ENCODE measurements around the gene LIPK.

LIPK gene

DNA sequence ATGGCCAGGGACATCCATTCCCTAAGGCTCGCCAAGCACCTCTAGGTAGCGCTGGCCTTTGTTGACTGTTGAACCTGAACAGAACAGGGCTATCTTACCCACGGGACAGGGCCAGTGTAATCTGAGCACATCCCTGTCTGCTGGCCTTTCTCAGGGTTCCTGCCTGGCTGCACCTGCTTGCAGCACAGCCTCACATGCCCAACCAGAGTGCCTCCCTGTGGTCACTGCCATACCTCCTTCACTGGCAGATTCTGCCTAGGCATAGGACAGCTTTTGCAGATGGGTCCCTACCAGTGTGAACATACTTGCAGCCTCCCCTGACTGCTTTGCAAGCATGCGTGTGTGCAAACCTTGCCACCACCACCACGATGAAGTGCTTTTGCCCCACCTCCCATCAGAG lies 38.0 kb downstream of the LIPK start:
- Histone ChIP-seq H3K27me3 (ENCODE audit: control insufficient read depth in 5 of 5, insufficient read depth in 4 of 5, low read length in 5 of 5) (peaks cover 0 to 2% (median 0%) of the 10 kb centered on the region in 5 donors), H3K36me3 (ENCODE audit: control insufficient read depth in 5 of 5, insufficient read depth in 5 of 5, low read length in 5 of 5) (no peaks in the 10 kb centered on the region), H3K4me3 (ENCODE audit: low read depth in 1 of 5, low read length in 5 of 5) (no peak overlapping the region), H3K27ac (ENCODE audit: low read depth, low read length) (no peak overlapping the region), H3K9ac (ENCODE audit: low read length in 5 of 5) (no peak overlapping the region), H3K9me3 (ENCODE audit: control insufficient read depth in 5 of 5, low read length in 5 of 5) (peaks cover 0 to 10% (median 4%) of the 10 kb centered on the region in 5 donors), H3K4me1 (ENCODE audit: control insufficient read depth in 5 of 5, insufficient read depth in 5 of 5, low read length in 5 of 5) (peaks cover 2 to 12% (median 7%) of the 10 kb centered on the region in 5 donors)

DNA sequence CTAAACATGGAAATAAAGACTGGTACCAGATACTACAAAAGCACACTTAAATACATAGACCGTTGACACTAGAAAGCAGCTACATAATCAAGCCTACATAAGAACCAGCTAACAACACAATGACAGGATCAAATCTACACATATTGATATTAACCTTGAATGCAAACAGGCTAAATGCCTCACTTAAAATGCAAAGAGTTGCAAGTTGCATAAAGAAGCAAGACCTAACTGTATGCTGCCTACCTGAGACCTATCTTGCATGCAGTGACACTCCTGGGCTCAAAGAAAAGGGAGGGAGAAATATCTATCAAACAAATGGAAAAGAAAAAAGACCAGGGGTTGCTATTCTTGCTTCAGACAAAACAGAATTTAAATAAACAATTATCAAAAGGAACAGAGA lies 39.6 kb downstream of the LIPK start:
- peaks cover 0 to 11% (median 8%) of the 10 kb centered on the region in 5 donors for H3K9me3 ChIP-seq (ENCODE audit: control insufficient read depth in 5 of 5, low read length in 5 of 5)
- H3K4me3 ChIP-seq (ENCODE audit: low read depth in 1 of 5, low read length in 5 of 5), result no peak overlapping the region

DNA sequence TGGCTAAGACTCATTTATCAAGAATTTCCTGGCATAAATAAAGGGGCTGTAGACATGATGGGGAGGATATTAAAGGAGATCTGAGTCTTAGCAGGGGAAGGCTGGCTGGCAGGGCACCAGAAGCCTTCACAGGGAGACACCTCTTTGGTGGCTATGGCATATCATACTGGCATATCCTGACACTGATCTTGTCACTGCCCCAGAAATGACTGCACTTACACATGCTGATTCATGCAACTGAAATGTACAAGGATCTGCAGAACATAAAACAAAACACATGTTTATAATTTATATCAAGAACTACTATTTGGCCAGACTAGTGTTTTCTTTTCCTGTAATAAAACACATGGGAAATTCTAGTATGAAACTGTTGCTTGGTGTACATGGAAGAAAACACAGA lies 48.2 kb downstream of the LIPK start:
- Histone ChIP-seq H3K4me1 (ENCODE audit: control insufficient read depth in 5 of 5, insufficient read depth in 5 of 5, low read length in 5 of 5) (peaks cover 0 to 2% (median 2%) of the 10 kb centered on the region in 5 donors), H3K27ac (ENCODE audit: low read depth, low read length) (no peak overlapping the region), H3K9me3 (ENCODE audit: control insufficient read depth in 5 of 5, low read length in 5 of 5) (peaks cover 0 to 1% (median 0%) of the 10 kb centered on the region in 5 donors), H3K36me3 (ENCODE audit: control insufficient read depth in 5 of 5, insufficient read depth in 5 of 5, low read length in 5 of 5) (no peaks in the 10 kb centered on the region), H3K27me3 (ENCODE audit: control insufficient read depth in 5 of 5, insufficient read depth in 4 of 5, low read length in 5 of 5) (no peaks in the 10 kb centered on the region), H3K4me3 (ENCODE audit: low read depth in 1 of 5, low read length in 5 of 5) (no peak overlapping the region), H3K9ac (ENCODE audit: low read length in 5 of 5) (no peak overlapping the region)

More for the DNA sequence above, 39.6 kb downstream of the LIPK start:
- no peak overlapping the region for H3K9ac ChIP-seq (ENCODE audit: low read length in 5 of 5)
- no peak overlapping the region for H3K27ac ChIP-seq (ENCODE audit: low read depth, low read length)
- H3K27me3 ChIP-seq (ENCODE audit: control insufficient read depth in 5 of 5, insufficient read depth in 4 of 5, low read length in 5 of 5), result peaks cover 0 to 2% (median 0%) of the 10 kb centered on the region in 5 donors
- no peaks in the 10 kb centered on the region for H3K36me3 ChIP-seq (ENCODE audit: control insufficient read depth in 5 of 5, insufficient read depth in 5 of 5, low read length in 5 of 5)
- H3K4me1 ChIP-seq (ENCODE audit: control insufficient read depth in 5 of 5, insufficient read depth in 5 of 5, low read length in 5 of 5), result peaks cover 2 to 12% (median 7%) of the 10 kb centered on the region in 5 donors

DNA sequence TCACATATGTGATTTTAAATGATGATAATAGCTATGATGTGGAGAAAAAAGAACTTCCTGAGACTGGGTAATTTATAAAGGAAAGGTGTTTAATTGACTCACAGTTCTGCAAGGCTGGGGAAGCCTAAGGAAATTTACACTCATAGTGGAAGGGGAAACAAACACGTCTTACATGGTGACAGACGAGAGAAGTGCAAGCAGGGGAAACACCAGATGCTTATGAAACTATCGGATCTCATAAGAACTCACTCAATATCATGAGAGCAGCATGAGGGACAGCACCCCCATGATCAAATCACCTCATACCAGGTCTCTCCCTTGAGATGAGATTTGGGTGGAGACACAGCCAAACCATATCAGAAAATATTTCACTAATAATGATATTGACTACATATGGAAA lies 49.7 kb downstream of the LIPK start:
- Histone ChIP-seq H3K36me3 (ENCODE audit: control insufficient read depth in 5 of 5, insufficient read depth in 5 of 5, low read length in 5 of 5) (no peaks in the 10 kb centered on the region), H3K27ac (ENCODE audit: low read depth, low read length) (no peak overlapping the region), H3K4me1 (ENCODE audit: control insufficient read depth in 5 of 5, insufficient read depth in 5 of 5, low read length in 5 of 5) (peaks cover 0 to 5% (median 3%) of the 10 kb centered on the region in 5 donors), H3K9ac (ENCODE audit: low read length in 5 of 5) (no peak overlapping the region), H3K27me3 (ENCODE audit: control insufficient read depth in 5 of 5, insufficient read depth in 4 of 5, low read length in 5 of 5) (no peaks in the 10 kb centered on the region), H3K9me3 (ENCODE audit: control insufficient read depth in 5 of 5, low read length in 5 of 5) (no peaks in the 10 kb centered on the region), H3K4me3 (ENCODE audit: low read depth in 1 of 5, low read length in 5 of 5) (no peak overlapping the region)

DNA sequence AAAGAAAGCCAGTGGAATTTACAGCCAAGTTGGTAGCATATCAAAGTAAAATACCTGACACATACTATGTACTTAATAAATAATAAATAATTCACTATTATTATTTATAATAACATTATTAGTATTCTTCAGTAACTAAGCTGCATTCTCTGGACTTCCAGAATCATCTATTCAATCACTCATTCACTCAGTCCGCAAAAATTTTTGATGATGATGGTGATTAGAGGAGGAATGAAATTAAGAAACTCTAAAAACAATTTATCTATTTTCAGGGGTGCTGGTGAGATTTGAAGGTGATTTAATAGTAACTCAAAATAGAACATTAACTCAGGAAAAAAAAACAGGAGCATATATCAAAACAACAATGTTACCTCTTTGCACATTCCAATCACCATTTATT lies 50.6 kb downstream of the LIPK start:
- no peak overlapping the region for H3K4me3 ChIP-seq (ENCODE audit: low read depth in 1 of 5, low read length in 5 of 5)
- no peak overlapping the region for H3K9ac ChIP-seq (ENCODE audit: low read length in 5 of 5)
- no peaks in the 10 kb centered on the region for H3K9me3 ChIP-seq (ENCODE audit: control insufficient read depth in 5 of 5, low read length in 5 of 5)
- peaks cover 0 to 5% (median 3%) of the 10 kb centered on the region in 5 donors for H3K4me1 ChIP-seq (ENCODE audit: control insufficient read depth in 5 of 5, insufficient read depth in 5 of 5, low read length in 5 of 5)
- no peaks in the 10 kb centered on the region for H3K27me3 ChIP-seq (ENCODE audit: control insufficient read depth in 5 of 5, insufficient read depth in 4 of 5, low read length in 5 of 5)
- no peak overlapping the region for H3K27ac ChIP-seq (ENCODE audit: low read depth, low read length)
- H3K36me3 ChIP-seq (ENCODE audit: control insufficient read depth in 5 of 5, insufficient read depth in 5 of 5, low read length in 5 of 5), result no peaks in the 10 kb centered on the region

DNA sequence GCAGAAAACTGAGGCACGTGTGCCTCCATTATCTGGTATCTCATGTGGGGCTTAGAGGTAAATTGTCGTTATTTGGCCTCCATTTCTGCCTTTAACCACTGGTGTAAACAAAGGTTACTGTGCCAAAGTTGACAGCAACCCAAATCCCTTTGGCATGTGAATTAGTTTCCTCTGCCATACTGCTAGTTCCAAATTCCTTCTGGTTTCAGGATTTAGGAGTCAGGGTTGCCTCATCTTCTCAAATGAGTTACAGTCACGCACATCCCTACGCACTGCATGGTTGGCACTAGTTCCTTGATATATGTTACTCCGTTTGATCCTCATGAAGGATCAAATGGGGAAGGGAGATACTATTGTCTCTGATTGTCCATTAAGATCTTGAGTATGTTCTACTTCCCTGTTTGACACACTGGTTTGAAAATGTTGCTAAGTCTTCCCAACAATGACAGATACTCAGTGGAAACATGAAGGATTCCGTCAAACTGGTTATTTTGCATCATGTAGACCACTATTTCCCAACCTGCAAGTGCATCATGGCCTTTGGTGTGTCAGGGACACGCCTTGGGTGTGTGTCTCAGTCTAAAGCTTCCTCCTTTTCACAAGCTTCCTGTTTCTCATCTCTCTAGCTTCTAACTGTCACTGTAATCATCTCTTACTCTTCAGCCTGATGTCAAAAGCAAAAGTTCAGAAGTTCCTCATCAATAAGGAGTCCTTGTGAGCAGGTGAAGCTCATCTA lies 53.5 kb downstream of the LIPK start, which contains the start of gene LIPN:
LIPN (plus strand) TSS at position 655 of the 736 bp plus-strand sequence. CDS start 1,386 bp downstream, outside the sequence.
- H3K4me3 ChIP-seq (ENCODE audit: low read depth in 1 of 5, low read length in 5 of 5), result no peak within 1 kb of the TSS
- H3K27me3 ChIP-seq (ENCODE audit: control insufficient read depth in 5 of 5, insufficient read depth in 4 of 5, low read length in 5 of 5), result no peaks in the 10 kb centered on the region
- H3K4me1 ChIP-seq (ENCODE audit: control insufficient read depth in 5 of 5, insufficient read depth in 5 of 5, low read length in 5 of 5), result peaks cover 0 to 9% (median 4%) of the 10 kb centered on the region in 5 donors
- H3K9ac ChIP-seq (ENCODE audit: low read length in 5 of 5), result no peak within 1 kb of the TSS
- no peaks in the 10 kb centered on the region for H3K9me3 ChIP-seq (ENCODE audit: control insufficient read depth in 5 of 5, low read length in 5 of 5)
- H3K27ac ChIP-seq (ENCODE audit: low read depth, low read length), result no peak within 1 kb of the TSS
- H3K36me3 ChIP-seq (ENCODE audit: control insufficient read depth in 5 of 5, insufficient read depth in 5 of 5, low read length in 5 of 5), result no peaks in the 10 kb centered on the region

DNA sequence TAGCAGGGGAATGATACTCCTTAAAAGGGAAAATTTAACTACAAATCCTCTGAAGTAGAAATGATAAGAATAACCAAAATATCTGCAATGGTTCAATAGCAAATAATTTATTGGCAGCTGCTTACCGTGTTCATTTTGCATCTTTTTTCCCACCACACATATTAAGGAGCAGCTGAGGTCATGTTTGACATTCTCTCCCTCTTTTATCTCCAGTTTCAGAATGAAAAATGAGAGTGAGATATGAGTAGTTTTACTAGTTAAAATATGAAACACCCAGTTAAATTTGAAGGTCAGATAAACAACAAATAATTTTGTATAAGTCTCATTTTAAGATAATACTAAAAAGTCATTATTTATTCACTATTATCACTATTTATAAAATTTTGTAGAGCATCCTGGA lies 56.9 kb downstream of the LIPK start:
- Histone ChIP-seq H3K27me3 (ENCODE audit: control insufficient read depth in 5 of 5, insufficient read depth in 4 of 5, low read length in 5 of 5) (no peaks in the 10 kb centered on the region), H3K9me3 (ENCODE audit: control insufficient read depth in 5 of 5, low read length in 5 of 5) (no peaks in the 10 kb centered on the region), H3K9ac (ENCODE audit: low read length in 5 of 5) (no peak overlapping the region), H3K36me3 (ENCODE audit: control insufficient read depth in 5 of 5, insufficient read depth in 5 of 5, low read length in 5 of 5) (no peaks in the 10 kb centered on the region), H3K4me1 (ENCODE audit: control insufficient read depth in 5 of 5, insufficient read depth in 5 of 5, low read length in 5 of 5) (peaks cover 0 to 9% (median 4%) of the 10 kb centered on the region in 5 donors), H3K27ac (ENCODE audit: low read depth, low read length) (no peak overlapping the region), H3K4me3 (ENCODE audit: low read depth in 1 of 5, low read length in 5 of 5) (no peak overlapping the region)

DNA sequence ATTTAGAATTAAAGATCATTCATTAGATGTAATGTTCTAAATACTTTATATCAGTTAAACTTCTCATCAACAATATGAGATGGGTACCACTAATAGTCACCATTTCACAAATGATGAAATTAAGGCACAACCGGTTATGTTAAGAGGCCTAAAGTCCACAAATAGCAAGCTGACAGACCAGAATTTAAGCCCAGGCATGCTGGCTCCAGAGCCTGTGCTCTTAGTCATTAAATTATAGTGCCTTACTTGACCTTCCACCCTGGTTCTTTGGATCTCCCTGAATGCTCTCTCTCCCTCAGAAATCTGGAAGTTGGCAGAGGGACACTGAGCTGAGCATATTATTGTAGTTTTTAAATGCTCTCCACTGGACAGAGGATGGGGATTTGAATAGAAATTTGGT lies 57.4 kb downstream of the LIPK start:
- Histone ChIP-seq H3K9me3 (ENCODE audit: control insufficient read depth in 5 of 5, low read length in 5 of 5) (no peaks in the 10 kb centered on the region), H3K4me3 (ENCODE audit: low read depth in 1 of 5, low read length in 5 of 5) (no peak overlapping the region), H3K4me1 (ENCODE audit: control insufficient read depth in 5 of 5, insufficient read depth in 5 of 5, low read length in 5 of 5) (peaks cover 0 to 9% (median 4%) of the 10 kb centered on the region in 5 donors), H3K27ac (ENCODE audit: low read depth, low read length) (no peak overlapping the region), H3K36me3 (ENCODE audit: control insufficient read depth in 5 of 5, insufficient read depth in 5 of 5, low read length in 5 of 5) (no peaks in the 10 kb centered on the region), H3K9ac (ENCODE audit: low read length in 5 of 5) (no peak overlapping the region), H3K27me3 (ENCODE audit: control insufficient read depth in 5 of 5, insufficient read depth in 4 of 5, low read length in 5 of 5) (no peaks in the 10 kb centered on the region)

DNA sequence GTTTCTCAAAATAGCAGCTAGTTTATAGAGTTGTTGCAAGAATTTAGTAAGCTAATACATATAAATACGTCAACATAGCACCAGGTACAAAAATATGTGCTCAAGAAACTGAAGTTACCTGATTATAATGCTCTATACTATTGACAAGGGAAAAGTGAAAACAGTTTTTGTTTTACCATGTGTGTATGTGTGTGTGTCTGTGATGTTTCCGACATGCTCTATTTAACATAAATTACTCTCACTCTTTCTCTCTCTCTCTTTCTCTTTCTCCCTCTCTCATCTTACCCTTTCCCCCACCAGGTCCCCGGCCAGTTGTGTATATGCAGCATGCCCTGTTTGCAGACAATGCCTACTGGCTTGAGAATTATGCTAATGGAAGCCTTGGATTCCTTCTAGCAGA lies 58.1 kb downstream of the LIPK start:
- peaks cover 0 to 9% (median 4%) of the 10 kb centered on the region in 5 donors for H3K4me1 ChIP-seq (ENCODE audit: control insufficient read depth in 5 of 5, insufficient read depth in 5 of 5, low read length in 5 of 5)
- no peaks in the 10 kb centered on the region for H3K27me3 ChIP-seq (ENCODE audit: control insufficient read depth in 5 of 5, insufficient read depth in 4 of 5, low read length in 5 of 5)
- H3K9ac ChIP-seq (ENCODE audit: low read length in 5 of 5), result no peak overlapping the region
- no peak overlapping the region for H3K27ac ChIP-seq (ENCODE audit: low read depth, low read length)
- H3K9me3 ChIP-seq (ENCODE audit: control insufficient read depth in 5 of 5, low read length in 5 of 5), result no peaks in the 10 kb centered on the region
- no peaks in the 10 kb centered on the region for H3K36me3 ChIP-seq (ENCODE audit: control insufficient read depth in 5 of 5, insufficient read depth in 5 of 5, low read length in 5 of 5)
- H3K4me3 ChIP-seq (ENCODE audit: low read depth in 1 of 5, low read length in 5 of 5), result no peak overlapping the region

DNA sequence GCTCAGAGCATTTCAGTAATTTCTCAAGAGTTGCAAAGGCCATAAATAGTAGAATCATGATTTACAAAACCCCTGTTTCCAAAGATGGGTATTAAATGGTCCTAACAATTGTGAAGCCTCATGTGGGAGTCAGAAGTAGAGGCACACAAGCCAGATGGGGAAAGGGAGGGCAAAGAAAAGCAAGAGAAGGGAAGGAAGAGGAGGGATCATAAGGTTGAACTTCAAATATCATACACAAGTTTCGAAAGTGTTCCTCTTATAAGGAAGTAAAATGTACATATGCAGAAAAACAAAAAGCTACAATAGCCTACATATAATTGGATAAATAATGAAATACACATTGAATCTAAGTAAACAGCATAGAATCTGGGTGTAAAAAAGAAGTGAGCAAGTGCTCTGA lies 59.8 kb downstream of the LIPK start:
- Histone ChIP-seq H3K9me3 (ENCODE audit: control insufficient read depth in 5 of 5, low read length in 5 of 5) (no peaks in the 10 kb centered on the region), H3K9ac (ENCODE audit: low read length in 5 of 5) (no peak overlapping the region), H3K36me3 (ENCODE audit: control insufficient read depth in 5 of 5, insufficient read depth in 5 of 5, low read length in 5 of 5) (no peaks in the 10 kb centered on the region), H3K4me3 (ENCODE audit: low read depth in 1 of 5, low read length in 5 of 5) (no peak overlapping the region), H3K4me1 (ENCODE audit: control insufficient read depth in 5 of 5, insufficient read depth in 5 of 5, low read length in 5 of 5) (peaks cover 0 to 5% (median 4%) of the 10 kb centered on the region in 5 donors), H3K27ac (ENCODE audit: low read depth, low read length) (no peak overlapping the region), H3K27me3 (ENCODE audit: control insufficient read depth in 5 of 5, insufficient read depth in 4 of 5, low read length in 5 of 5) (no peaks in the 10 kb centered on the region)
